Measurements from ENCODE around the gene GLI3.

The GLI3 gene

DNA sequence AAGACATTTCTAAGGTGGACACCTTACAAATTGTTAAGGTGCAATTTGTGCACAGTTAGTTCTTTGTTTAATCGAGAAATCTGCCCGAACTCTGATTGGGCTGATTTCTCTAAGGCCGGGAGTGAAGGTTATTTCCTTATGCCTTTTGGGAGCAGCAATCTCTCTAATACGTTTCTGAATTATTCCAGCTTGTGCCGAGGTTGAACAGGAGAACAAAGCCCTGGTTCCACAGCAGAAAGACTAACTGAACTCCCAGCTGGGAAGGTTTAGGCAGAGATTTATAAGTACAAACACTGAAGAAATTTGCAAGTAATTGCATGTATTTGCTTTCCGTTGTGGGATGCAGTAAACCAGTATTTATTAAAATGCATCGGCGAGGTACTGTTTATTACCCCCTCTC is 116.8 kb downstream of the GLI3 start:
- Histone ChIP-seq H3K9ac (ENCODE audit: low read depth in 1 of 2, low read length in 2 of 2) (no peak overlapping the region), H3K36me3 (ENCODE audit: control insufficient read depth in 2 of 2, insufficient read depth in 2 of 2, low read length in 2 of 2) (no peaks in the 10 kb centered on the region), H3K27ac (ENCODE audit: low read depth in 2 of 2, low read length in 2 of 2) (no peak overlapping the region), H3K9me3 (ENCODE audit: control insufficient read depth in 2 of 2, low read length in 2 of 2) (no peaks in the 10 kb centered on the region), H3K4me1 (ENCODE audit: control insufficient read depth in 2 of 2, insufficient read depth in 2 of 2, low read length in 2 of 2) (no peaks in the 10 kb centered on the region), H3K4me3 (ENCODE audit: low read length in 2 of 2) (no peak overlapping the region), H3K27me3 (ENCODE audit: control insufficient read depth in 2 of 2, insufficient read depth in 2 of 2, low read length in 2 of 2) (no peaks in the 10 kb centered on the region)

DNA sequence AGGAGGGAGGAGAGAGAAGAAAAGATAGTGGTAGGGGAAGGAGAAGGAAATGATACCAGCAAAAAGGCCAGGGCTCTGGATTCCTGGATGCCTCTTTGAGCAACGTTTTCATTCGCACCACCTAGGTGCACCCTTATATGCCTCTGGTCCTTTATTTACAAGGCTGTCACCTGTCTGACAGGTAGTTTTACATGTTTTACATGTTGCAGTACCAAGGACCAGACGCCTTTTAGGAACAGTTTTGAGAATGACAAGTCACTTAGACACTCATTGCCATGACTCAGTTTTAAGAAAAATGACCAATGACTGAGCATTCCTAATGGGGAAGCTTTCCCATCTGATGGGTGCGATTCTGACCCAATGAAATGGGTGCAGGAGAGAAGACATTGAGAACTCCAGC is 119.8 kb downstream of the GLI3 start:
- H3K9ac ChIP-seq (ENCODE audit: low read depth in 1 of 2, low read length in 2 of 2), result no peak overlapping the region
- H3K4me1 ChIP-seq (ENCODE audit: control insufficient read depth in 2 of 2, insufficient read depth in 2 of 2, low read length in 2 of 2), result no peaks in the 10 kb centered on the region
- no peaks in the 10 kb centered on the region for H3K9me3 ChIP-seq (ENCODE audit: control insufficient read depth in 2 of 2, low read length in 2 of 2)
- H3K36me3 ChIP-seq (ENCODE audit: control insufficient read depth in 2 of 2, insufficient read depth in 2 of 2, low read length in 2 of 2), result no peaks in the 10 kb centered on the region
- H3K4me3 ChIP-seq (ENCODE audit: low read length in 2 of 2), result no peak overlapping the region
- no peaks in the 10 kb centered on the region for H3K27me3 ChIP-seq (ENCODE audit: control insufficient read depth in 2 of 2, insufficient read depth in 2 of 2, low read length in 2 of 2)
- no peak overlapping the region for H3K27ac ChIP-seq (ENCODE audit: low read depth in 2 of 2, low read length in 2 of 2)

DNA sequence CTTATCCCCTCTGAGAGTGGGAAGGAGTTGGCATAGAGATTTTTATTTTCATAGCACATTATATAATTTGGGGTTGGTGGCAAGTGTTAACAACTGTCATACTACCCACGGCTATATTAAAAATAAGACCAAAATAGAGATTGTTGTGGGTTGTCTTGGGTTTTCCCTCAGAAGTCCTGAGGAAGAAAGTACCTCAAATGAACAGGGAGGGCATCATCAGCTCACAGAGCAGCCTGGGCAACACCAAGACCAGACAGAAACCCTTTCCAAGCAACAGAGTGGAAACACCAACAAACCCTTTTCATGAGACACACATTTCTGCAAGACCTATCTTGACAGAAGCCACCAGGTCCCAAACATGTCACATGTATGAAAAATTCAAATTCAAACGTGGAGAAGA is 121.2 kb downstream of the GLI3 start:
- H3K4me3 ChIP-seq (ENCODE audit: low read length in 2 of 2), result no peak overlapping the region
- H3K4me1 ChIP-seq (ENCODE audit: control insufficient read depth in 2 of 2, insufficient read depth in 2 of 2, low read length in 2 of 2), result no peaks in the 10 kb centered on the region
- no peaks in the 10 kb centered on the region for H3K9me3 ChIP-seq (ENCODE audit: control insufficient read depth in 2 of 2, low read length in 2 of 2)
- no peak overlapping the region for H3K9ac ChIP-seq (ENCODE audit: low read depth in 1 of 2, low read length in 2 of 2)
- no peak overlapping the region for H3K27ac ChIP-seq (ENCODE audit: low read depth in 2 of 2, low read length in 2 of 2)
- no peaks in the 10 kb centered on the region for H3K27me3 ChIP-seq (ENCODE audit: control insufficient read depth in 2 of 2, insufficient read depth in 2 of 2, low read length in 2 of 2)
- no peaks in the 10 kb centered on the region for H3K36me3 ChIP-seq (ENCODE audit: control insufficient read depth in 2 of 2, insufficient read depth in 2 of 2, low read length in 2 of 2)

DNA sequence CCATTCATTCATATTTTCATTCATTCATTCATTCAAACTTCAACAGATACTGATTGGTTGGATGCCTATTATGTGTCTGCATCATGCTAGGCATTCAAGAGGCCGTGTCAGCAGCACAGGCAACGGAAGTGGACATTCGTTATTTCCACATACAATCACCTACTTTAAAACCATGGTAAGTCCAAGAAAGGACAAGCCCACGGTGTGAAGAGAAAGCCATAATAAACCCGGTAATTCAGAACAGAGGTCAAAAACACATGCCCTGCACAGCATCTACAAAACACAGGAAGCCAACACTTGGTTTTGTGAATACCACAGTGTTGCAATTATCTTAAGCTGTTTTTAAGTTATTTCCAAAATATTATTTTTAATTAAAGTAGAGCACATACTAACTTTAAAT is 126.7 kb downstream of the GLI3 start:
- Histone ChIP-seq H3K9me3 (ENCODE audit: control insufficient read depth in 2 of 2, low read length in 2 of 2) (no peaks in the 10 kb centered on the region), H3K4me3 (ENCODE audit: low read length in 2 of 2) (no peak overlapping the region), H3K4me1 (ENCODE audit: control insufficient read depth in 2 of 2, insufficient read depth in 2 of 2, low read length in 2 of 2) (peaks cover 0 to 3% of the 10 kb centered on the region in 2 donors), H3K9ac (ENCODE audit: low read depth in 1 of 2, low read length in 2 of 2) (no peak overlapping the region), H3K27ac (ENCODE audit: low read depth in 2 of 2, low read length in 2 of 2) (no peak overlapping the region), H3K27me3 (ENCODE audit: control insufficient read depth in 2 of 2, insufficient read depth in 2 of 2, low read length in 2 of 2) (no peaks in the 10 kb centered on the region), H3K36me3 (ENCODE audit: control insufficient read depth in 2 of 2, insufficient read depth in 2 of 2, low read length in 2 of 2) (no peaks in the 10 kb centered on the region)

DNA sequence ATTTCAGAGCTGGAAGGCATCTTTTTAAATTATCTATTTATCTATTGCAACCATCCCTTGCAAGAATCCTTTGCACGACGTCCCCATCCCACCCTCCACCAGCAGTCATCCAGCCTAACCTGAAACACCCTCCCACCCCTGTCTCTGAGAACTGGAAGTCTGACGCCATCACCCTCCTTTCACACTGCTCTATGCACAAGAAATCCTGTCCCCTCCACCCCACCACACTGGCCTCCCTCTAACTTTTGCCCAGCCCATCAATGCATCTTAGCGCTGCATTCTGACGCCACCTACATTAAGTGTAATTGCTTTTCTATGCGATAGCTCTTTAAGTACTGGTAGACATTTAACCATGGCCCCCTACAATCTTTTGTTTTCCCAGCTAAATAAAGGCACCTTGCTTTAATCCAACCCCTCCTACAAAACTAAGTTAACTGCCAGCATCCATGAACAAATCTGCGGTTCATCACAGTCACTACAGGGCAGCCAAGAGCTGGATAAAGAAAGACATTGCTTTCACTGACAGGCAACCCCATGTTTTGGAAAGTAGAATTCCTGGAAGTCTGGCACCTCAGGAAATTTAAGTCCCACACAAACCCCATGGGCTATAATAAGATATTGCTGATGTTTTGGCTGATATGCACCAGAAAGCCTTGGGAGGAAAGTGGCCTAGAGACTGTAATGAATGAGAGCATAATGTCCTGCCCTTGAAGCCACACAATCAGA is 128.0 kb downstream of the GLI3 start:
- H3K9me3 ChIP-seq (ENCODE audit: control insufficient read depth in 2 of 2, low read length in 2 of 2), result no peaks in the 10 kb centered on the region
- no peak overlapping the region for H3K27ac ChIP-seq (ENCODE audit: low read depth in 2 of 2, low read length in 2 of 2)
- peaks cover 0 to 3% of the 10 kb centered on the region in 2 donors for H3K4me1 ChIP-seq (ENCODE audit: control insufficient read depth in 2 of 2, insufficient read depth in 2 of 2, low read length in 2 of 2)
- H3K27me3 ChIP-seq (ENCODE audit: control insufficient read depth in 2 of 2, insufficient read depth in 2 of 2, low read length in 2 of 2), result no peaks in the 10 kb centered on the region
- H3K9ac ChIP-seq (ENCODE audit: low read depth in 1 of 2, low read length in 2 of 2), result no peak overlapping the region
- H3K36me3 ChIP-seq (ENCODE audit: control insufficient read depth in 2 of 2, insufficient read depth in 2 of 2, low read length in 2 of 2), result no peaks in the 10 kb centered on the region
- no peak overlapping the region for H3K4me3 ChIP-seq (ENCODE audit: low read length in 2 of 2)

DNA sequence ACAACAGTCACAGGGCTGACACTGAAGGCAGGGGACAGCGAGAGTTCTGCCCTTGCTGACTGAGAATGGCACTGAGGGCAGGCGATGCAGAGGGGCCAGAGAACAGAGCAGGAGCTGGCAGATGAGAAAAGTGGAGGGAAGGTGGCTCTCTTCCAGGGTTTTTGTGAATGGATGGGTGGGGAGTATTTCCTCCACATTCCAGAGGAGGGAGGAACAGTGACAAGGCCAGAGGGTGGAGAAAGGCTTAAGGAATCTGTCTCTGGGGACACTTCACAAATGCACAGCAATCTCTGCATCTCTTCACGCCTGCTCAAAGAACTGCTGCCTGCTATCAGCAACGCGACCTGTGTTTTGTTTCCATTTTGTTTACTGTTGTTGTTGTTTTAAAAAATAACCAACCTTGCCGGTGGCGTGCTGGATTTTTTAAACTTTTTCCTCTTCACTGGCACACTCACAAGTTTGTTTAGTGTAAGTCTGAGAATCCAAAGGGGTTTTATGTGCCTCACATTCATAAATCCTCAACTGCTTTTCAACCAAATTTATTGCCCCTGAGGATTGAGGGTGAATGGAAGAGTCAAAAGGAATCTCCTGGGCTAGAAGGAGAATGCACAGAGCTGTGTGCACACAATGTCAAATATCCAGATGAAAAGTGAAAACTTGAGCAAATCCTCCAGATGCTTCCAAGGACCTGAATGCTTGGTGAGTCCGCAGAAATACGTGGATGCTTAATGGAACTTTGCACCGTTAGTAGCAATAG is 129.3 kb downstream of the GLI3 start:
- Histone ChIP-seq H3K9me3 (ENCODE audit: control insufficient read depth in 2 of 2, low read length in 2 of 2) (no peaks in the 10 kb centered on the region), H3K36me3 (ENCODE audit: control insufficient read depth in 2 of 2, insufficient read depth in 2 of 2, low read length in 2 of 2) (no peaks in the 10 kb centered on the region), H3K4me1 (ENCODE audit: control insufficient read depth in 2 of 2, insufficient read depth in 2 of 2, low read length in 2 of 2) (peaks cover 0 to 3% of the 10 kb centered on the region in 2 donors), H3K4me3 (ENCODE audit: low read length in 2 of 2) (no peak overlapping the region), H3K9ac (ENCODE audit: low read depth in 1 of 2, low read length in 2 of 2) (no peak overlapping the region), H3K27me3 (ENCODE audit: control insufficient read depth in 2 of 2, insufficient read depth in 2 of 2, low read length in 2 of 2) (no peaks in the 10 kb centered on the region), H3K27ac (ENCODE audit: low read depth in 2 of 2, low read length in 2 of 2) (no peak overlapping the region)

DNA sequence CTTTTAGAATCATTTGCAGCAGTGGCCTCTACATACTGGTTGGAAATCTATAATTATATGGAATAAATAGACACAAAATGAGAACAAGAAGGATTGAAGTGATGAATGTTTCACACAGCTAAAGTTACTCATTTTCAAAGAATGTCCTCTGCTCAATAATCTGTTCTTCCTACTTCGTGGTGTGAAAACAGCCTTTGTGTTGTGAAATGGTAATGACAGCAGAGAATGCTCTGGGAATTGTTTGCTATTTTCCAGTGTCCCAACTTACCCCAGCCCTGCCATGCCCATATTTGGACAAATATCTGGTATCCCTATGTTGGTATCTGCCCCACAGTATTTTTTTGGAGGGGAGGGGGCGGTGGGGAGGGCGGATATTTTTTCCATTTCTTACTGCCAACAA is 130.4 kb downstream of the GLI3 start:
- no peaks in the 10 kb centered on the region for H3K9me3 ChIP-seq (ENCODE audit: control insufficient read depth in 2 of 2, low read length in 2 of 2)
- H3K4me3 ChIP-seq (ENCODE audit: low read length in 2 of 2), result no peak overlapping the region
- no peak overlapping the region for H3K27ac ChIP-seq (ENCODE audit: low read depth in 2 of 2, low read length in 2 of 2)
- peaks cover 0 to 3% of the 10 kb centered on the region in 2 donors for H3K4me1 ChIP-seq (ENCODE audit: control insufficient read depth in 2 of 2, insufficient read depth in 2 of 2, low read length in 2 of 2)
- H3K9ac ChIP-seq (ENCODE audit: low read depth in 1 of 2, low read length in 2 of 2), result no peak overlapping the region
- no peaks in the 10 kb centered on the region for H3K36me3 ChIP-seq (ENCODE audit: control insufficient read depth in 2 of 2, insufficient read depth in 2 of 2, low read length in 2 of 2)
- no peaks in the 10 kb centered on the region for H3K27me3 ChIP-seq (ENCODE audit: control insufficient read depth in 2 of 2, insufficient read depth in 2 of 2, low read length in 2 of 2)

DNA sequence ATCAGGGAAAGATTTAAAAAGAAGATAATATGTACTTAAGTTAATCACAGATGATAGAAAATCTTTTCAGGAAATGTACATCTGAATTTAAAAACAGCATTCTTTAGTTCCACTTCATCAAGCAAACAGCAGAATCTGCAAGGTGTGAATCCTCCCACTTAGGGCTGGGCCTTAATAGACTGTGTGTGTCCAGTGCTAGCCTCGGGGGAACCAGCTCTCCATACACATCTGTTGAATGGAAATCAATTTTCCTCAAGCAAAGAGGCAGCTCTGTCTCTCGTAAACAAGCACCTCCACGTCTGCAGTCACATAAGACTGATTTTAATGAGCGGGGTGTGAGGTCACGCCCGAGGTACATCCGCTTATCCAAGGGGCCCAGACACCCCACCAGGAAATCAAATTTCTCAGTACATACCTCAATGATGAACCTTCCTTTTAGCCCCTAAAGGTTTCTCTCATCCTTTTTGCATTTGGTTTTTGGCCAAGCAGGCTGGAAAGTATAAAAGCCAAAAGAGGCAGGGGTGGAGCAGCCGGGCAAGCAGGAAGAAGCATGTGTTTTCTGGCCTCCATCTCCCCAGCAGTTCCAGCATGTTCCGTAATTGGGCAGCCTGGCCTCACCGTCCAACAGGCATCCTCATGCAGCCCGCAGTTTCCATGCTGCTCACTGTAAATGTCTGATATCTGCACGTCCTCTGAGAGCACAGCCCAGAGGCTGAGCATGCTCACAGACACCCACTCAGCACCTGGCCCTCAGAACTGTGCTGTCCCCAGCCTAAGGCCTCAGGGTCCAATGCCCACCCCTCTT is 131.3 kb downstream of the GLI3 start:
- Histone ChIP-seq H3K9ac (ENCODE audit: low read depth in 1 of 2, low read length in 2 of 2) (no peak overlapping the region), H3K27me3 (ENCODE audit: control insufficient read depth in 2 of 2, insufficient read depth in 2 of 2, low read length in 2 of 2) (no peaks in the 10 kb centered on the region), H3K4me3 (ENCODE audit: low read length in 2 of 2) (no peak overlapping the region), H3K27ac (ENCODE audit: low read depth in 2 of 2, low read length in 2 of 2) (no peak overlapping the region), H3K36me3 (ENCODE audit: control insufficient read depth in 2 of 2, insufficient read depth in 2 of 2, low read length in 2 of 2) (no peaks in the 10 kb centered on the region), H3K4me1 (ENCODE audit: control insufficient read depth in 2 of 2, insufficient read depth in 2 of 2, low read length in 2 of 2) (peaks cover 0 to 3% of the 10 kb centered on the region in 2 donors), H3K9me3 (ENCODE audit: control insufficient read depth in 2 of 2, low read length in 2 of 2) (no peaks in the 10 kb centered on the region)

DNA sequence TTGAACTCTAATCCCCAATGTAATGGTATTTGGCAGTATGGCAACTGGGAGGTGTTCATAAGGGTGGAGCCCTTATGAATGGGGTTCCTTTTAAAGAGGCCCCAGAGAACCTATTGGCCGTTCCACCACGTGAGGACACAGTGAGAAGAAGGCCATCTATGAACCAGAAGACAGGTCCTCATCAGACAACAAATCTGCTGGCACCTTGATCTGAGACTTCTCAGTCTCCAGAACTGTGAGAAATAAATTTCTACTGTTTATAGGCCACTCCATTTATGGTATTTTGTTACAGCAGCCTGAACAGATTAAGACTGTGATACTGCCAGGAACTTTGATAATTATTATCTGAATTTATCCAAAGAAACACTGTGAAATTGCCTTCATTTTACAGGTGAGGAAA is 132.3 kb downstream of the GLI3 start:
- no peaks in the 10 kb centered on the region for H3K27me3 ChIP-seq (ENCODE audit: control insufficient read depth in 2 of 2, insufficient read depth in 2 of 2, low read length in 2 of 2)
- H3K27ac ChIP-seq (ENCODE audit: low read depth in 2 of 2, low read length in 2 of 2), result no peak overlapping the region
- H3K9ac ChIP-seq (ENCODE audit: low read depth in 1 of 2, low read length in 2 of 2), result no peak overlapping the region
- H3K4me1 ChIP-seq (ENCODE audit: control insufficient read depth in 2 of 2, insufficient read depth in 2 of 2, low read length in 2 of 2), result peaks cover 0 to 3% of the 10 kb centered on the region in 2 donors
- H3K4me3 ChIP-seq (ENCODE audit: low read length in 2 of 2), result no peak overlapping the region
- H3K9me3 ChIP-seq (ENCODE audit: control insufficient read depth in 2 of 2, low read length in 2 of 2), result no peaks in the 10 kb centered on the region
- H3K36me3 ChIP-seq (ENCODE audit: control insufficient read depth in 2 of 2, insufficient read depth in 2 of 2, low read length in 2 of 2), result no peaks in the 10 kb centered on the region

DNA sequence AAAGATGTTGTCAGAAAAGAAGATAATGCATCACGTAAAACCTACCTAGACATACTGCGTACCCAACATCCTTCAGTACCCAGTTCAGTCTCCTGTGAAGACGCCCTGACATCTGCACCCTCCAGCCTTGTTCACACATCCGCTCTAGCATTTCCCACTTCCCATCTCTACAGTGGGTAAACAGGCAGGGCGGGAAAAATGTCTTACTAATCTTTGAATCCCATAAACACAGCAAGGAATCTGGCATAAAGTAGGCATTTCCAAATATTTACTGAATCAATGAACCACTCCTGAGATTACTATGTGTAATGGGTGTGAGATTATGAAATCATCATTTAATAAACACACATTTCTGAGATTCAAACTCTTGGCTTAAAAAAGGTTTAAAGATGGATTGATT is 132.8 kb downstream of the GLI3 start:
- Histone ChIP-seq H3K4me1 (ENCODE audit: control insufficient read depth in 2 of 2, insufficient read depth in 2 of 2, low read length in 2 of 2) (peaks cover 0 to 3% of the 10 kb centered on the region in 2 donors), H3K27me3 (ENCODE audit: control insufficient read depth in 2 of 2, insufficient read depth in 2 of 2, low read length in 2 of 2) (no peaks in the 10 kb centered on the region), H3K9ac (ENCODE audit: low read depth in 1 of 2, low read length in 2 of 2) (no peak overlapping the region), H3K4me3 (ENCODE audit: low read length in 2 of 2) (no peak overlapping the region), H3K27ac (ENCODE audit: low read depth in 2 of 2, low read length in 2 of 2) (no peak overlapping the region), H3K36me3 (ENCODE audit: control insufficient read depth in 2 of 2, insufficient read depth in 2 of 2, low read length in 2 of 2) (no peaks in the 10 kb centered on the region), H3K9me3 (ENCODE audit: control insufficient read depth in 2 of 2, low read length in 2 of 2) (no peaks in the 10 kb centered on the region)
